Fibroblast of skin of left biceps (primary cell): ENCODE data around the gene TIMM22.

Experiments used
- DNase-seq, 2 experiments: peaks; one replicate each; pipeline ENCODE4 v3.0.0-alpha.2; 2013; ENCODE audit warnings: low read depth in 2 of 2

The TIMM22 gene

GRCh38 chr17:1001640-1002411, 4.9 kb downstream of the TIMM22 start:
- no peak for DNase-seq

DNA sequence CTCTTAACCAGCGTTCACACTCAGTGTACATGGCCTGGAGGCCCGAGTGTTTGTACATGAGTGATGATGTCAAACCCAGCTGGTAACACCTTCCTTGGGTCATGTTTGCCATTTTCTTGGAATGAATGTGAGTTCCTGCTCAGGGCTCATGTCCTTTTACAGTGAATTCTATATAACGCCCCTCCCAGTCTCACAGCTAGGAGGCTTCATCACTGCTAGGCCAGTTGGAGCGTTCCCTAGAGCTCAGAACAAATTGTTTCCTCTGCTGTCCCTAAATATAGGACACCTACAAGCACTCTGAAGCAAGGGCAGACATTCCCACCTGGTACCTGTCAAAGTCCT, 5.5 kb downstream of the TIMM22 start:
- no peak for DNase-seq

DNA sequence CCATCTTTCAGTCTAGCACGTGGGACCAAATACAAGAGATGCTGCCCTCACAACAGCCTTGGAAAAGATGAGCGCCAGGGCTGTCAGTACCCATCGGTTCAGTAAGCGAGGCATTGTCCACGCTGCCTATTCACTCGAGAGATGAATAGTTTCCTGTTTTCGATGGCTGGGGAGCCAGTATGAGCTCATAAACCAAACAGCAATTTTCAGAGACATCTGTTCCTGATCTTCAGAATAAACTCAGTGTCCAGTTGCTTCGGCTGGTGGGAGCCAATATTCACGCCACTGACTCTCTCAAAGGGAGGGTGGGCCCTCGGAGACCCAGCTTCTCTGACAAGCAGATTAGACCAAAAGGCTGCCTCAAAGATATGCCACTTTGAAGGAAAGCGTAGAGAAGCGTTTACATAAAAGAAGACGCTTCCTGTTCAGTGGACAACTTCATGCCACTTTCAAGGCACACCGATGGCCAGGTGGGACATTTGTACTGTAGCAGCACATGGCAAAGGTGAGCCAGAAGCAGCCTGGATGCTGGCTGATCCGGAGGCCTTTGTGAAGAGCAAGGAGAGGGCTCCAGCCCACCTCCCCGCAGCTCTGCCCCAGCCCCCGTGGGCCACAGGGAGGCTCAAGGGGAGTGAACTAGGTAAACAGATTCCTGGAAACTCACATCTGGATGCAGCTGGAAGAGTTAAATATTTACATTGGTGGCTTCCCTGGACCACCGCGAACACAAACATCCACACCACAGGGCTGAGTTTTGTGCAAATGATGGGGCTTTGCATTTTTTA, 6.0 kb downstream of the TIMM22 start:
- DNase-seq = no peak

DNA sequence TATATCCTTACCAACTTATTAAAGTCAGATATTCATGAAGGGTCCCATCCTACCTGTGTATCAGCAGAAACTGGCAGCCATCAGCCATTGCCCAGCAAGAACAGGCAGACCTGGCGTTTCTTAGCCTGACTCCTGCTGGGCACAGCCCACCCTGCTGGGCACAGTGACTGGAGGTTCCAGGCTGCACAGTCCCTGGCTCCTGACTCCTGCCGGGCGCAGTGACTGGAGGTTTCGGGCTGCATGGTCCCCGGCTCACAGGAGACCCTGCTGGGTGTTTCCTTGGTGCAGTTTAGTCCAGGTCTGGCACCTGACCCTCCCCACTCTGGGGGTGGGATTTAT, 6.7 kb downstream of the TIMM22 start:
- DNase-seq = no peak

- no peak for DNase-seq
Observed at GRCh38 chr17:1003972-1004768, 7.2 kb downstream of the TIMM22 start.

DNA sequence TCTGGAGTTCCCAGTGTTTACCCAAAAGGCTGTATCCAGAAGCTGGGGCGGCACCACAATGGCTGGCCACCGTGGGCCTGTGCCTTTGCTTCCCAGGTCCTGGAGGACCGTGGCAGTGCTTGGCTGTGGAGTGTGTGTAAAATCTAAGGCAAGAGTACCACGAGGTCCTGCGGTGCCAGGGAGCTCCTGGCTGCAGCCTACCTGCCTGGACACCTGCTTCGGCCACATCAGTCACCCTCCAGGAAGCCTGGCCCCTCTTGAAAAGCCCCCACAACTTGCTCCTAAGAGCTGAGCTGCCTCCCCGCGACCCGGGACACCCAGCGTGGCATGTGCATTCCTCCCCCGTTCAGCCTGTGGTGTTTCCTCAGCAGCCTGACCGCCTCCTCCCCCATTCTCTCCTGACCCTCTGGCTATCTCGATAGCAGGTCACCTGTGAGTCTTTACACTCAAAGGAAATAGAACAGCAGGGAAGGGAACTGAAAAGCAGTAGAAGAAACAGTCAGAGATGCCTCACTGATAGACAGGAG, 7.9 kb downstream of the TIMM22 start:
- no peak for DNase-seq

- no peak for DNase-seq
Observed at GRCh38 chr17:1005361-1005946, 8.5 kb downstream of the TIMM22 start.

GRCh38 chr17:1006054-1006453, 9.1 kb downstream of the TIMM22 start:
- no peak for DNase-seq

- no peak for DNase-seq
Observed at GRCh38 chr17:1007310-1008007, 10.5 kb downstream of the TIMM22 start.

DNA sequence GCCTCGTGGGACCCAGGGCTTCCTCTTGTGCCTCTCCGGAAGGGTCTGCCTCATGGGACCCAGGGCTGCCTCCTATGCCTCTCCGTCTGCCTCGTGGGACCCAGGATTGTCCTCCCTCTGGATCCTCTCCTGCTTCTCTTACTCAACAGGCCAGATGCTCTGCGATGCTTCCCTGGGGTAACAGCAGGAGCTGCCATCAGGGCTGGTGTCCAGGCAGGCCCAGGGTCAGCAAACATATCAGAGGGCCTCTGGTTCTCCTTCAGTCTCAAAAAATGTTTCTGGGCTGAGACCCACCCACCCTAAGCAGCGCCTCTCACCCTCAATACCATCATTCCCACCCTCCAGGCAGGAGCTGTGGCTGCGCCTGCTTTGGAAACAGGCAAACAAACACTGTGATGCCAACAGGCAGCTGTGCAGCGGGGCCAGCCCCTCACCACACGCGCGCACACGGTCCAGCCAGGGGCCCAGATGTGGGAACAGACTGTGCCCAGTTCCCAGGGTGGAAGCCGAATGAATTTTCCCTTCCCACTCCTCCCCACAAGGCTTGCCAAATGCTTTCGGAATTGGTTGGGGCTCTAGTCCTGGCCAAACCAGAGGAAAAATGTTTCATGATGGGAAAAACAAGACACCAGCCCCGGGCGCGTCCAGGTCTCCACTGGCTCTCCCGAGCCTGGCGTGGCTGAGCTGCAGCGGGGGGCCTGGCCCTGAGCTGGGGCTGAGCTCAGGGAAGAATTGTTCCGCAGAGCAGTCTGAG, 11.3 kb downstream of the TIMM22 start:
- no peak for DNase-seq

- no peak for DNase-seq
Observed at GRCh38 chr17:1009229-1010085, 12.5 kb downstream of the TIMM22 start.

GRCh38 chr17:1010086-1010450, 13.1 kb downstream of the TIMM22 start:
- DNase-seq = no peak

- DNase-seq = no peak
Observed at GRCh38 chr17:1010586-1010985, 13.7 kb downstream of the TIMM22 start.

DNA sequence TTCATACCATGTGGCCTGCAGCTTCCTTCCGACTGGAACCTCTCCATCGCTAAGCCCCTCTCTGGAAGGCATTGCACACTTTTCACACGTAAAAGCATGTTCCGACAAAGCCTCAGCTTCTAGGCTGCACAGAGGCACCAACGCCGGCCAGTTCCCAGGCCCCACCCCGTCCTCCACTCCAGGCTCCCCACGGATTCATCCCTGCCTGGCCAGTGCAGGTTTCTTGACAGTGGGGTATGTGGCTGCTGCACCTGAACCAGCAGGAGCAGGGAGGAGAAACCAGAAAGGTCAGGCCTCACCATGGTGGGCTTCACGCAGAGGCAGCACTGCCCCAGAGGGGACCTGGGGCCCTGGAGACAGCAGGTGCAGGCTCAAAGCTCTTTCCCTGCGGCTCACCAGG, 14.2 kb downstream of the TIMM22 start:
- DNase-seq = no peak

DNA sequence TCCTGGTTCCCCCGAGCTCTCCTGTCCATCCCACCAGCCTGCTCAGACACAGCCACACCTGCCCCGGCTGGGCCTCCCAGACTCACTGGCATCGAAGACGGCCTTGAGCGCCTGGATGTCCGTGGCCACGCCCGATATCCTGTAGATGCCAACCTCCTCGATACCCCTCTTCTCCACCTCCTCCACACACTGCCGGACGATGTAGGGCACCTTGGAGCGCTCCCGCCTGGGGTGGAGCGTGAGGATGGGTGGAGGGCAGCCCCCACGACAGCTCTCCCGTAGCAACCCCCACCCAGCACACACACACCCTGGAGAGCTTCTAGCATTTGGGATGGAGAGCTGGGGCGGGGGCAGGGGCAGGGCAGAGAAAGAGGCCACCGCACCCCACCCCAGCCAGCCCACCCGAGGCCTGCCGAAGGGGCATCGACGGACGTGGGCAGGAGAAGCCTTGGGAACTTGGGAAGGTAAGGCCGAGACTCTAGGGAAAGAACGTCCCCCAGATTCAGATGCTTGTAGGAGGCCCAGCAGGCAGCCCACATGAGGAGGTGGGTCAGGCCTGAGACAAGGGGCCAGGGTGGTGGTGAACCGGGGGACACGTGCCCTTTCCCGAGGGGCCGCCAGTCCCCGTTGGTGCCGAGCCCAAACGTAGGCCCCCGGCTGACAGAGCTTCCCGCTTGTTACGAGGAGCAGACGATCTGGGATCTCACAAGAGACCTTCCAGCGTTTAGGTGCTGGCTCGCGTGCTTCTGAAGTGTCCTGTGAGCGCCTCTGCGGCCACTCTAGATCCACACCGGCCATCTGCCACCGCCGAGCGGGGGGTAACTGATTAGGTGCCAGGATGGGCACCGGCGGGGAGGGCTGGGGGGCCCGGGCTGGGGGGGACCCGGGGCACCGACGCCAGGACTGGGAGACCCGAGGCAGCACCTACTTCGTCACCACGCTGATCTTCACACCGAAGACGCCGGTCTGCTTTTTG, 15.1 kb downstream of the TIMM22 start:
- DNase-seq = no peak

- DNase-seq = no peak
Observed at GRCh38 chr17:1012823-1013728, 16.1 kb downstream of the TIMM22 start.

- no peak for DNase-seq
Observed at GRCh38 chr17:1013729-1014090, 16.8 kb downstream of the TIMM22 start.

GRCh38 chr17:1018547-1018946, 21.6 kb downstream of the TIMM22 start:
- DNase-seq = no peak
